ENCODE measurements around the gene FRMD4A. TPM values are rescaled to one million over a fixed set of nuclear protein-coding genes. Genes with fewer than 3 reads are reported as not detected.

Gene FRMD4A
- total and polyA plus RNA-seq, 10 of the 15 experiments (the other 5 are each of a cell fraction or from before 2014, with no cell fraction given) = 17.8 to 75.2 (median 39.1) TPM

- H3K9me3 ChIP-seq (replicated peaks; ENCODE audit: control insufficient read depth, insufficient read depth, low read length) = no peaks in the 10 kb centered on the region
- ATAC-seq (no peak), DNase-seq (ENCODE audit: low read depth, low spot score) (no peak), FAIRE-seq (no peak)
- no peaks in the 10 kb centered on the region; the same call in 1 of the 2 replicates for H3K79me2 ChIP-seq (ENCODE audit: control insufficient read depth, insufficient read depth, low read length)
- TF ChIP-seq FOXM1 (IDR thresholded peaks at IDR 0.05; ENCODE audit: low read depth, low read length) (no peak), IKZF1 (conservative IDR thresholded peaks at IDR 0.05) (0 out of 2 replicates have a peak, but pooled peaks have one; percentile 12), MXI1 (IDR thresholded peaks at IDR 0.05; ENCODE audit: low read depth, low read length) (no peak)
- no peak overlapping the region; the same call in 1 of the 2 replicates for H3K4me3 ChIP-seq
- H3K27ac ChIP-seq (ENCODE audit: control insufficient read depth, insufficient read depth) = no peak overlapping the region
- POLR2A ChIA-PET = no interaction called here
- no peaks in the 10 kb centered on the region; the same call in 1 of the 2 replicates for H4K20me1 ChIP-seq (ENCODE audit: control insufficient read depth, insufficient read depth)
- peak overlapping the region; percentile 4; the same call in 1 of the 2 replicates for H3K4me2 ChIP-seq (ENCODE audit: control insufficient read depth, insufficient read depth)
- intact Hi-C loops (cut with micrococcal nuclease; ENCODE audit: unreplicated experiment) (no loop called here), in situ Hi-C loops (cut with MboI) (no loop called here)
- peaks cover 0 to 13% of the 10 kb centered on the region in 2 experiments; a peak in 1 of 4 replicates for H3K27me3 ChIP-seq (replicated peaks in 1 of 2; ENCODE audit: control insufficient read depth in 2 of 2, insufficient read depth in 2 of 2, low read length in 1 of 2)
- peaks cover 11% of the 10 kb centered on the region for H3K4me1 ChIP-seq (ENCODE audit: control insufficient read depth, insufficient read depth, low read length)
- H2AFZ ChIP-seq (ENCODE audit: control insufficient read depth, low read depth, low read length) = no peak overlapping the region
- SMC1A ChIA-PET (ENCODE audit: uncharacterized antibody, unreplicated experiment) = interaction anchor here (1.1 kb wide), 1 partner anchor 108 kb away, joined by 3 read pairs; no protein-coding TSS in a partner anchor
- no TSS peak for BruUV-seq (replicated peaks)
- no peak overlapping the region for H3K9ac ChIP-seq (ENCODE audit: control insufficient read depth, insufficient read depth, low read length)
- H3K36me3 ChIP-seq (ENCODE audit: control insufficient read depth in 2 of 2, insufficient read depth in 2 of 2, low read length in 1 of 2) = no peaks in the 10 kb centered on the region; a peak in 1 of 4 replicates
- RAD21 ChIA-PET (ENCODE audit: unreplicated experiment) = no interaction called here
- WGBS (ENCODE audit: insufficient coverage, insufficient replicate concordance, low lambda C conversion rate, missing lambda C conversion rate) = 15% methylated on average over 26 of the region's 26 CpGs
- CTCF ChIA-PET = interaction anchor here (1.1 kb wide), 1 partner anchor 18 kb away, joined by 3 read pairs; no protein-coding TSS in a partner anchor
These were observed 440.2 kb downstream of the FRMD4A start for GRCh38 chr10:13890233-13891127.

GRCh38 chr10:13887761-13888160, 443.0 kb downstream of the FRMD4A start:
- no peak overlapping the region for H2AFZ ChIP-seq (ENCODE audit: control insufficient read depth, low read depth, low read length)

More at GRCh38 chr10:13887761-13888160, 443.0 kb downstream of the FRMD4A start:
- no peaks in the 10 kb centered on the region for H3K9me3 ChIP-seq (replicated peaks; ENCODE audit: control insufficient read depth, insufficient read depth, low read length)
- SMC1A ChIA-PET (ENCODE audit: uncharacterized antibody, unreplicated experiment) = interaction anchor here (0.8 to 1.4 kb wide), 7 partner anchors 11 to 154 kb away, joined by 3 to 6 read pairs (median 3); no protein-coding TSS in a partner anchor
- H3K4me3 ChIP-seq = no peak overlapping the region
- H3K36me3 ChIP-seq (ENCODE audit: control insufficient read depth in 2 of 2, insufficient read depth in 2 of 2, low read length in 1 of 2) = no peaks in the 10 kb centered on the region; a peak in 1 of 4 replicates
- POLR2A ChIA-PET = interaction anchor here (0.6 to 1.6 kb wide), 2 partner anchors 10 to 15 kb away, joined by 3 read pairs; no protein-coding TSS in a partner anchor
- WGBS (ENCODE audit: insufficient coverage, insufficient replicate concordance, low lambda C conversion rate, missing lambda C conversion rate) = 23% methylated on average over 4 of the region's 4 CpGs
- no peak overlapping the region for H3K9ac ChIP-seq (ENCODE audit: control insufficient read depth, insufficient read depth, low read length)
- RAD21 ChIA-PET (ENCODE audit: unreplicated experiment) = interaction anchor here (0.8 to 1.4 kb wide), 2 partner anchors 99 to 139 kb away, joined by 3 to 4 read pairs; no protein-coding TSS in a partner anchor
- FAIRE-seq (no peak), DNase-seq (ENCODE audit: low read depth, low spot score) (no peak), ATAC-seq (no peak)
- no peak overlapping the region for H3K27ac ChIP-seq (ENCODE audit: control insufficient read depth, insufficient read depth)
- in situ Hi-C loops (cut with MboI) = no loop called here
- intact Hi-C loops (cut with micrococcal nuclease; ENCODE audit: unreplicated experiment) = no loop called here
- no TSS peak for BruUV-seq (replicated peaks)
- CTCF ChIA-PET = interaction anchor here (0.9 to 1.4 kb wide), 2 partner anchors 99 to 206 kb away, joined by 3 to 5 read pairs; no protein-coding TSS in a partner anchor
- no peak overlapping the region for H3K4me2 ChIP-seq (ENCODE audit: control insufficient read depth, insufficient read depth)
- H3K27me3 ChIP-seq (replicated peaks in 1 of 2; ENCODE audit: control insufficient read depth in 2 of 2, insufficient read depth in 2 of 2, low read length in 1 of 2) = peaks cover 0 to 13% of the 10 kb centered on the region in 2 experiments; a peak in 1 of 4 replicates
- TF ChIP-seq PBX3 (IDR thresholded peaks at IDR 0.05; ENCODE audit: insufficient replicate concordance, low read depth, low read length) = no peak
- no peak for TF ChIP-seq CEBPB (IDR thresholded peaks at IDR 0.05; ENCODE audit: borderline replicate concordance in 1 of 2, low read depth in 2 of 2, low read length in 2 of 2)
- H3K4me1 ChIP-seq (ENCODE audit: control insufficient read depth, insufficient read depth, low read length) = peaks cover 11% of the 10 kb centered on the region
- no peaks in the 10 kb centered on the region; the same call in 1 of the 2 replicates for H4K20me1 ChIP-seq (ENCODE audit: control insufficient read depth, insufficient read depth)
- no peaks in the 10 kb centered on the region; the same call in 1 of the 2 replicates for H3K79me2 ChIP-seq (ENCODE audit: control insufficient read depth, insufficient read depth, low read length)

Measured in GM12878 (cell line).